ENCODE measurements around the gene BRSK2. TPM values are rescaled to one million over a fixed set of nuclear protein-coding genes. Genes with fewer than 3 reads are reported as not detected.

BRSK2 gene
- total RNA-seq, 1 experiment from 2014 or later = 32.2 TPM

- Histone ChIP-seq H3K36me3 (ENCODE audit: control insufficient read depth, insufficient read depth, low read length) (no peaks in the 10 kb centered on the region), H3K9me3 (ENCODE audit: control insufficient read depth, insufficient read depth, low read depth, low read length) (no peaks in the 10 kb centered on the region), H3K27ac (ENCODE audit: low read length) (no peak overlapping the region), H3K27me3 (ENCODE audit: control insufficient read depth, insufficient read depth, low read length) (no peaks in the 10 kb centered on the region), H3K4me3 (ENCODE audit: low read depth in 2 of 2, low read length in 2 of 2) (no peak overlapping the region), H3K4me1 (ENCODE audit: control insufficient read depth, insufficient read depth, low read length) (no peaks in the 10 kb centered on the region)
- no peak for ATAC-seq
- in situ Hi-C loops (cut with HindIII; ENCODE audit: low pct_unique_long_range_greater_than_20kb, low sequenced_read_pairs) = no loop called here
- intact Hi-C loops (cut with micrococcal nuclease; ENCODE audit: unreplicated experiment) = no loop called here
- CTCF ChIA-PET = no interaction called here
- no peak for DNase-seq (ENCODE audit: low read depth, low spot score)
- POLR2A ChIA-PET = no interaction called here
- TF ChIP-seq TCF7L2 (IDR thresholded peaks at IDR 0.05; ENCODE audit: low read depth, low read length) (no peak), CTCF (IDR thresholded peaks at IDR 0.05) (no peak), POLR2AphosphoS5 (IDR thresholded peaks at IDR 0.05; ENCODE audit: low read depth, low read length) (no peak), SIN3A (IDR thresholded peaks at IDR 0.05; ENCODE audit: borderline replicate concordance, insufficient read depth, low read depth, low read length) (no peak)
- TF ChIP-seq, protein P1, sequence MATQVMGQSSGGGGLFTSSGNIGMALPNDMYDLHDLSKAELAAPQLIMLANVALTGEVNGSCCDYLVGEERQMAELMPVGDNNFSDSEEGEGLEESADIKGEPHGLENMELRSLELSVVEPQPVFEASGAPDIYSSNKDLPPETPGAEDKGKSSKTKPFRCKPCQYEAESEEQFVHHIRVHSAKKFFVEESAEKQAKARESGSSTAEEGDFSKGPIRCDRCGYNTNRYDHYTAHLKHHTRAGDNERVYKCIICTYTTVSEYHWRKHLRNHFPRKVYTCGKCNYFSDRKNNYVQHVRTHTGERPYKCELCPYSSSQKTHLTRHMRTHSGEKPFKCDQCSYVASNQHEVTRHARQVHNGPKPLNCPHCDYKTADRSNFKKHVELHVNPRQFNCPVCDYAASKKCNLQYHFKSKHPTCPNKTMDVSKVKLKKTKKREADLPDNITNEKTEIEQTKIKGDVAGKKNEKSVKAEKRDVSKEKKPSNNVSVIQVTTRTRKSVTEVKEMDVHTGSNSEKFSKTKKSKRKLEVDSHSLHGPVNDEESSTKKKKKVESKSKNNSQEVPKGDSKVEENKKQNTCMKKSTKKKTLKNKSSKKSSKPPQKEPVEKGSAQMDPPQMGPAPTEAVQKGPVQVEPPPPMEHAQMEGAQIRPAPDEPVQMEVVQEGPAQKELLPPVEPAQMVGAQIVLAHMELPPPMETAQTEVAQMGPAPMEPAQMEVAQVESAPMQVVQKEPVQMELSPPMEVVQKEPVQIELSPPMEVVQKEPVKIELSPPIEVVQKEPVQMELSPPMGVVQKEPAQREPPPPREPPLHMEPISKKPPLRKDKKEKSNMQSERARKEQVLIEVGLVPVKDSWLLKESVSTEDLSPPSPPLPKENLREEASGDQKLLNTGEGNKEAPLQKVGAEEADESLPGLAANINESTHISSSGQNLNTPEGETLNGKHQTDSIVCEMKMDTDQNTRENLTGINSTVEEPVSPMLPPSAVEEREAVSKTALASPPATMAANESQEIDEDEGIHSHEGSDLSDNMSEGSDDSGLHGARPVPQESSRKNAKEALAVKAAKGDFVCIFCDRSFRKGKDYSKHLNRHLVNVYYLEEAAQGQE (IDR thresholded peaks at IDR 0.05; ENCODE audit: insufficient read depth in 1 of 2, low read depth in 2 of 2, low read length in 1 of 2) = no peak
- no TSS peak for BruUV-seq (replicated peaks)
Observed at GRCh38 chr11:1473786-1474185, 84.1 kb downstream of the BRSK2 start.

DNA sequence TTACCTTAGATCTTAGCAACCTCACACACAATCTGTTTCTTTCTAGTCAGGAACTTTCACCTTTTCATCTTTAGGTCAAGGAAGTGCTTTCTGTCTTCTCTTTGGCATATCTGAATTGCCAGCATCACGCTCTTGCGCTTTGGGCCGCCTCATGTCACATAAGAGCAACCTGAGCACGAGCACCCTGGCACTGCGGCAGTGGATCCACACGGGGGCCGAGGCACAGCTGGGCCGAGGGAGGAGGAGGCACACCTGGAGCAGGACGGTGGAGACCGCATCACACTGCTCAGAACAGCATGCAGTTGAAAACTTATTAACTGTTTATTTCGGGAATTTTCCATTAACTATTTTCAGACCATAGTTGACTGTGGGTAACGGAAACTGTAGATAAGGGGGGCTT, 86.1 kb downstream of the BRSK2 start:
- BruUV-seq (replicated peaks) = no TSS peak
- H3K36me3 ChIP-seq (ENCODE audit: control insufficient read depth, insufficient read depth, low read length) = no peaks in the 10 kb centered on the region
- ATAC-seq (no peak), DNase-seq (ENCODE audit: low read depth, low spot score) (no peak)
- no peaks in the 10 kb centered on the region for H3K27me3 ChIP-seq (ENCODE audit: control insufficient read depth, insufficient read depth, low read length)
- intact Hi-C loops (cut with micrococcal nuclease; ENCODE audit: unreplicated experiment) = no loop called here
- no peak overlapping the region for H3K4me3 ChIP-seq (ENCODE audit: low read depth in 2 of 2, low read length in 2 of 2)
- no peak overlapping the region for H3K27ac ChIP-seq (ENCODE audit: low read length)
- no peak for TF ChIP-seq TCF7L2 (IDR thresholded peaks at IDR 0.05; ENCODE audit: low read depth, low read length)
- POLR2A ChIA-PET = no interaction called here
- CTCF ChIA-PET = no interaction called here
- in situ Hi-C loops (cut with HindIII; ENCODE audit: low pct_unique_long_range_greater_than_20kb, low sequenced_read_pairs) = no loop called here
- H3K9me3 ChIP-seq (ENCODE audit: control insufficient read depth, insufficient read depth, low read depth, low read length) = no peaks in the 10 kb centered on the region
- H3K4me1 ChIP-seq (ENCODE audit: control insufficient read depth, insufficient read depth, low read length) = no peaks in the 10 kb centered on the region

GRCh38 chr11:1476940-1477736, 87.4 kb downstream of the BRSK2 start:
- ATAC-seq (no peak), DNase-seq (ENCODE audit: low read depth, low spot score) (no peak)
- Histone ChIP-seq H3K4me3 (ENCODE audit: low read depth in 2 of 2, low read length in 2 of 2) (no peak overlapping the region), H3K4me1 (ENCODE audit: control insufficient read depth, insufficient read depth, low read length) (no peaks in the 10 kb centered on the region), H3K27me3 (ENCODE audit: control insufficient read depth, insufficient read depth, low read length) (no peaks in the 10 kb centered on the region), H3K27ac (ENCODE audit: low read length) (no peak overlapping the region), H3K36me3 (ENCODE audit: control insufficient read depth, insufficient read depth, low read length) (no peaks in the 10 kb centered on the region), H3K9me3 (ENCODE audit: control insufficient read depth, insufficient read depth, low read depth, low read length) (no peaks in the 10 kb centered on the region)
- BruUV-seq (replicated peaks) = no TSS peak
- intact Hi-C loops (cut with micrococcal nuclease; ENCODE audit: unreplicated experiment) = no loop called here
- CTCF ChIA-PET = interaction anchor here (0.5 kb wide), 1 partner anchor 11 kb away, joined by 3 read pairs; no protein-coding TSS in a partner anchor
- TF ChIP-seq SIN3A (IDR thresholded peaks at IDR 0.05; ENCODE audit: borderline replicate concordance, insufficient read depth, low read depth, low read length) (no peak), CTCF (IDR thresholded peaks at IDR 0.05) (no peak), POLR2AphosphoS5 (IDR thresholded peaks at IDR 0.05; ENCODE audit: low read depth, low read length) (no peak), TCF7L2 (IDR thresholded peaks at IDR 0.05; ENCODE audit: low read depth, low read length) (no peak)
- TF ChIP-seq, protein P1 (IDR thresholded peaks at IDR 0.05; ENCODE audit: insufficient read depth in 1 of 2, low read depth in 2 of 2, low read length in 1 of 2) = no peak
- in situ Hi-C loops (cut with HindIII; ENCODE audit: low pct_unique_long_range_greater_than_20kb, low sequenced_read_pairs) = no loop called here
- POLR2A ChIA-PET = no interaction called here
